NOMO-1 treated with dmso at 0.1 percent for 144 hours (cell line): ENCODE results near the gene IGF1.

Experiments used
- DNase-seq: peaks from one replicate; lab custom pipeline; 2025; ENCODE audit not compliant: unreplicated experiment; lab: John Stamatoyannopoulos, UW

IGF1 gene

GRCh38 chr12:102497743-102498142 is 17.4 kb upstream of the IGF1 start:
- no peak for DNase-seq

GRCh38 chr12:102496591-102496990 is 16.2 kb upstream of the IGF1 start:
- no peak for DNase-seq

- DNase-seq: no peak
These were observed 6.9 kb upstream of the IGF1 start for GRCh38 chr12:102487226-102487625.

- DNase-seq: no peak
These were observed 5.8 kb upstream of the IGF1 start for GRCh38 chr12:102486153-102486552.

- DNase-seq: peak; percentile 85
These were observed 4.1 kb upstream of the IGF1 start for GRCh38 chr12:102484428-102484958.

GRCh38 chr12:102484017-102484416 is 3.7 kb upstream of the IGF1 start:
- DNase-seq: no peak

- DNase-seq: no peak
These were observed 3.1 kb upstream of the IGF1 start for GRCh38 chr12:102483466-102483865.

- DNase-seq: no peak
These were observed 1.5 kb upstream of the IGF1 start for GRCh38 chr12:102481705-102482425.

GRCh38 chr12:102479939-102480338 is 424 bp downstream of the IGF1 start:
- no peak for DNase-seq

- DNase-seq: peak; percentile 5
These were observed 1.1 kb downstream of the IGF1 start for GRCh38 chr12:102479099-102479885.

- no peak for DNase-seq
These were observed 1.8 kb downstream of the IGF1 start for GRCh38 chr12:102478405-102479098.

GRCh38 chr12:102475355-102475754 is 5.0 kb downstream of the IGF1 start:
- no peak for DNase-seq

- DNase-seq: no peak
These were observed 5.8 kb downstream of the IGF1 start for GRCh38 chr12:102474438-102475064.

GRCh38 chr12:102472496-102472895 is 7.9 kb downstream of the IGF1 start:
- no peak for DNase-seq

- DNase-seq: no peak
These were observed 8.8 kb downstream of the IGF1 start for GRCh38 chr12:102471556-102471955.

GRCh38 chr12:102470945-102471344 is 9.4 kb downstream of the IGF1 start:
- no peak for DNase-seq

GRCh38 chr12:102468261-102468915 is 12.0 kb downstream of the IGF1 start:
- DNase-seq: no peak

GRCh38 chr12:102465762-102466560 is 14.4 kb downstream of the IGF1 start:
- no peak for DNase-seq

- no peak for DNase-seq
These were observed 16.6 kb downstream of the IGF1 start for GRCh38 chr12:102463659-102464249.
